K562 (cell line): ENCODE data around the gene DTNBP1. TPM values are rescaled to one million over a fixed set of nuclear protein-coding genes. Genes with fewer than 3 reads are reported as not detected.

ENCODE experiments used
- CCNT2 ChIP-seq: IDR thresholded peaks from 2 replicates; pipeline ENCODE4 v1.6.1; 2011; ENCODE audit warnings: borderline replicate concordance, low read depth, mild to moderate bottlenecking, moderate library complexity, mixed read lengths, low read length; ENCODE audit not compliant: insufficient read length; ENCODE audit errors: extremely low read depth
- E2F6 ChIP-seq, 2 experiments: IDR thresholded peaks; 2 replicates each; pipeline ENCODE4 v1.6.1; 2011; ENCODE audit warnings: borderline replicate concordance in 1 of 2, control low read depth in 1 of 2, low read depth in 1 of 2, low read length in 1 of 2, mild to moderate bottlenecking in 1 of 2, mixed read lengths in 1 of 2, moderate library complexity in 1 of 2; ENCODE audit not compliant: insufficient read depth in 1 of 2, insufficient read length in 1 of 2, poor library complexity in 1 of 2, severe bottlenecking in 1 of 2; ENCODE audit errors: extremely low read depth in 1 of 2
- EP400 ChIP-seq: fragments of 450-650 bp; IDR thresholded peaks from 2 replicates; pipeline ENCODE4 v1.6.1; 2017; ENCODE audit warnings: antibody characterized with exemption, mild to moderate bottlenecking, moderate library complexity
- ETS1 ChIP-seq: conservative IDR thresholded peaks from 2 replicates; pipeline ENCODE4 v1.6.1; 2011; ENCODE audit warnings: low read depth, mild to moderate bottlenecking, low read length; ENCODE audit not compliant: control insufficient read depth
- HNRNPLL ChIP-seq: fragments of 200-400 bp; formaldehyde crosslinking; IDR thresholded peaks from 2 replicates; pipeline ENCODE4 v1.6.1; 2017; ENCODE audit warnings: low read length, low read depth, mild to moderate bottlenecking; ENCODE audit not compliant: poor library complexity, severe bottlenecking
- MTA3 ChIP-seq: fragments of 450-650 bp; formaldehyde crosslinking; IDR thresholded peaks from 2 replicates; pipeline ENCODE4 v1.6.1; 2017; ENCODE audit warnings: mild to moderate bottlenecking, borderline replicate concordance
- NR1H2 ChIP-seq: sonication (generic); formaldehyde crosslinking; IDR thresholded peaks from 2 replicates; pipeline ENCODE4 v1.4.0; 2020; ENCODE audit warnings: mild to moderate bottlenecking, missing genetic modification reagents
- PCBP1 ChIP-seq: fragments of 200-400 bp; formaldehyde crosslinking; IDR thresholded peaks from 2 replicates; pipeline ENCODE4 v1.6.1; 2018; ENCODE audit warnings: mild to moderate bottlenecking, low read depth, low read length; ENCODE audit not compliant: poor library complexity, severe bottlenecking
- POLR2H ChIP-seq: IDR thresholded peaks from 2 replicates; pipeline ENCODE4 v1.6.1; 2016; ENCODE audit warnings: missing genetic modification characterization, low read depth, mild to moderate bottlenecking, control low read depth, missing compliant biosample characterization, moderate library complexity
- RCOR1 ChIP-seq, 2 experiments: IDR thresholded peaks; 2 replicates each; pipeline ENCODE4 v1.6.1; 2012; ENCODE audit warnings: low read depth in 2 of 2, low read length in 2 of 2, borderline replicate concordance in 1 of 2, improper control_type of control experiment in 1 of 2
- SLC30A9 ChIP-seq: fragments of 250-450 bp; sonication (Bioruptor Pico); IDR thresholded peaks from 2 replicates; pipeline ENCODE4 v1.8.0; 2022; ENCODE audit warnings: mild to moderate bottlenecking, moderate library complexity
- SMAD2 ChIP-seq: fragments of 150-350 bp; IDR thresholded peaks from 2 replicates; pipeline ENCODE4 v1.6.1; 2014; ENCODE audit warnings: low read depth, mild to moderate bottlenecking, low read length
- ZFP91 ChIP-seq: sonication (generic); formaldehyde crosslinking; IDR thresholded peaks from 2 replicates; pipeline ENCODE4 v1.8.0; 2022; ENCODE audit warnings: mild to moderate bottlenecking, missing genetic modification reagents
- ZKSCAN8 ChIP-seq: fragments of 200-800 bp; sonication (Bioruptor generic); IDR thresholded peaks from 2 replicates; pipeline ENCODE4 v1.6.1; 2016; ENCODE audit warnings: missing genetic modification characterization, missing compliant biosample characterization
- ZNF124 ChIP-seq: sonication (generic); formaldehyde crosslinking; IDR thresholded peaks from 2 replicates; pipeline ENCODE4 v1.8.1; 2022; ENCODE audit warnings: missing genetic modification reagents
- ZNF274 ChIP-seq: IDR thresholded peaks from 2 replicates; pipeline ENCODE4 v1.6.1; 2011; ENCODE audit warnings: low read depth, mild to moderate bottlenecking, low read length, moderate library complexity, borderline replicate concordance
- ZNF408 ChIP-seq: fragments of 250-450 bp; sonication (Bioruptor Pico); IDR thresholded peaks from 2 replicates; pipeline ENCODE4 v1.4.0; 2020; ENCODE audit warnings: low read depth, mild to moderate bottlenecking, moderate library complexity
- ZSCAN32 ChIP-seq: fragments of 450-650 bp; formaldehyde crosslinking; IDR thresholded peaks from 2 replicates; pipeline ENCODE4 v1.4.0; 2020; ENCODE audit warnings: mild to moderate bottlenecking, moderate library complexity
- polyA plus RNA-seq, 8 experiments: library from polyadenylated mRNA; depleted of rRNA in 4 of 8; stranded (reverse) in 5 of 8; unstranded in 3 of 8; fragments of >200 nt; fragmentation: Nextera tagmentation in 2 of 8; fragmentation: Illumina TruSeq in 1 of 8; extraction: Ambion mirVana in 2 of 8; extraction: Trizol in 1 of 8; gene quantifications; 2 replicates each; pipeline versions ENCODE4 v1.2.1 to v1.2.3, GENCODE V29; 2011 to 2014; ENCODE audit warnings: inconsistent platforms in 1 of 8, missing spikeins in 1 of 8
- total RNA-seq, 7 experiments: library from RNA; depleted of rRNA in 6 of 7; stranded (reverse); fragments of >200 nt in 6 of 7; fragmentation: Illumina TruSeq in 2 of 7; extraction: Trizol in 2 of 7; gene quantifications; 2 replicates each; pipeline versions ENCODE4 v1.2.1 to v1.2.3, GENCODE V29; 2011 to 2021; ENCODE audit warnings: low replicate concordance in 1 of 7

DTNBP1 gene
- total and polyA plus RNA-seq, 9 of the 15 experiments (the other 6 are each of a cell fraction or from before 2014, with no cell fraction given) = 16.7 to 54.5 (median 21.4) TPM

- peak; percentile 79 for TF ChIP-seq PCBP1
- TF ChIP-seq ZSCAN32 = 0 out of 2 replicates have a peak, but pooled peaks have one; percentile 33
- no peak for TF ChIP-seq POLR2H (tag)
- no peak for TF ChIP-seq ZNF408 (CRISPR knock-in tag)
- TF ChIP-seq ZKSCAN8 (CRISPR knock-in tag) = no peak
- no peak; the same call in 1 of the 2 replicates for TF ChIP-seq NR1H2 (CRISPR knock-in tag)
- TF ChIP-seq SLC30A9 (CRISPR knock-in tag) = no peak
- peak; percentile 57 for TF ChIP-seq CCNT2
- peak; percentile 75 for TF ChIP-seq HNRNPLL
- no peak for TF ChIP-seq ZFP91
- TF ChIP-seq ZNF124 = no peak
- no peak for TF ChIP-seq RCOR1 (IDR thresholded peaks at IDR 0.05; ENCODE audit: borderline replicate concordance in 1 of 2, low read depth in 2 of 2, low read length in 2 of 2)
- TF ChIP-seq E2F6 (IDR thresholded peaks at IDR 0.05; ENCODE audit: borderline replicate concordance in 1 of 2, extremely low read depth in 1 of 2, insufficient read depth in 1 of 2, insufficient read length in 1 of 2, low read depth in 1 of 2, low read length in 1 of 2, poor library complexity in 1 of 2, severe bottlenecking in 1 of 2) = peak; percentile 85 to 98
- TF ChIP-seq MTA3 = peak; percentile 75; the same call in 1 of the 2 replicates
- peak; percentile 60 for TF ChIP-seq ETS1
- TF ChIP-seq ZNF274 = no peak
- no peak for TF ChIP-seq SMAD2
- TF ChIP-seq EP400 = peak; percentile 58; the same call in 1 of the 2 replicates
Observed at GRCh38 chr6:15662326-15663129, at the start of gene DTNBP1 (continued).
